DND-41 (cell line): Measurements from ENCODE around the gene NMUR1.

Source experiments
- CTCF ChIP-seq: IDR thresholded peaks from 2 replicates; pipeline ENCODE4 v1.5.1; 2012; ENCODE audit warnings: borderline replicate concordance, low read length, moderate library complexity, mild to moderate bottlenecking; ENCODE audit not compliant: poor library complexity, severe bottlenecking; ENCODE audit errors: extremely low read depth
- EZH2 ChIP-seq: IDR thresholded peaks from 3 replicates; pipeline ENCODE4 v1.6.1; 2012; ENCODE audit warnings: borderline replicate concordance, low read depth, mild to moderate bottlenecking, moderate library complexity, low read length, inconsistent platforms; ENCODE audit not compliant: severe bottlenecking

GRCh38 chr2:231530099-231531011, at the start of gene NMUR1:
- TF ChIP-seq CTCF: no peak
- TF ChIP-seq EZH2: no peak
